HG03060 (cell line): Measurements from ENCODE around the gene HEMGN.
A peak's percentile ranks its signal among the peaks of the same experiment; 100 is the strongest.
"Not testable (repeated sequence)": the region's sequence is repeated elsewhere in the genome, so short reads cannot be mapped to it uniquely, and the experiment has no call there.

ENCODE experiments used
- ATAC-seq: cut with Tn5 transposase; IDR thresholded peaks from one replicate; pipeline ENCODE4 v1.9.1; 2021; ENCODE audit warnings: low read depth, moderate number of reproducible peaks; ENCODE audit not compliant: unreplicated experiment

Gene HEMGN, protein sequence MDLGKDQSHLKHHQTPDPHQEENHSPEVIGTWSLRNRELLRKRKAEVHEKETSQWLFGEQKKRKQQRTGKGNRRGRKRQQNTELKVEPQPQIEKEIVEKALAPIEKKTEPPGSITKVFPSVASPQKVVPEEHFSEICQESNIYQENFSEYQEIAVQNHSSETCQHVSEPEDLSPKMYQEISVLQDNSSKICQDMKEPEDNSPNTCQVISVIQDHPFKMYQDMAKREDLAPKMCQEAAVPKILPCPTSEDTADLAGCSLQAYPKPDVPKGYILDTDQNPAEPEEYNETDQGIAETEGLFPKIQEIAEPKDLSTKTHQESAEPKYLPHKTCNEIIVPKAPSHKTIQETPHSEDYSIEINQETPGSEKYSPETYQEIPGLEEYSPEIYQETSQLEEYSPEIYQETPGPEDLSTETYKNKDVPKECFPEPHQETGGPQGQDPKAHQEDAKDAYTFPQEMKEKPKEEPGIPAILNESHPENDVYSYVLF

DNA sequence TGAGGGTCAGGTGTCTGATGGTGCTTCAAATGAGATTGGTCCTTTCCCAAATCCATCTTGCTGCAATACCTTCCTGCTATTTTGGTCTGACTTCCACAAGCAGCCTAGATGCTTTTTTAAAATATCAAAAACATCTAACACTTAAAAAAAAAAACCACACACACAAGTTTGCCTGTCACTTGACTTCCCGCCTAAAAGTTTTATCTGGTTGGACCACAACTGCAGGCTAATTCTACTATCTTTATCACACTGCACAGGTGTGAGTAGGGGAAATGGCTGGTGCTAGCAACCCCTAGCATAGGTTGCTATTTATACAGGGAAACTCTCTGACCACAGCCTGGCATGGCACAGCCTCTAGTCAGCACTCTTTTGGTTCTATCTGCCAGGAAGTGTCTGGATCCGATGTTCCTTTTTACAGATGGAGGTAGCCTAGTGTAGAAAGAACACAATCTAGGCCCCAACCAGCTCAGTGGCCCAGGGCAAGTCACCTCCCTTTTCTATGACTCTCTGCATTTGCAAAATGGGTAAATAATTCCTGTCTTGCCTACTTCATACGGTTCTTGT lies at the start of gene HEMGN:
TSS of gene HEMGN (minus strand) at position 92 of the 564 bp plus-strand sequence. CDS start at position 56, 36 bp downstream.
- ATAC-seq = no peak

DNA sequence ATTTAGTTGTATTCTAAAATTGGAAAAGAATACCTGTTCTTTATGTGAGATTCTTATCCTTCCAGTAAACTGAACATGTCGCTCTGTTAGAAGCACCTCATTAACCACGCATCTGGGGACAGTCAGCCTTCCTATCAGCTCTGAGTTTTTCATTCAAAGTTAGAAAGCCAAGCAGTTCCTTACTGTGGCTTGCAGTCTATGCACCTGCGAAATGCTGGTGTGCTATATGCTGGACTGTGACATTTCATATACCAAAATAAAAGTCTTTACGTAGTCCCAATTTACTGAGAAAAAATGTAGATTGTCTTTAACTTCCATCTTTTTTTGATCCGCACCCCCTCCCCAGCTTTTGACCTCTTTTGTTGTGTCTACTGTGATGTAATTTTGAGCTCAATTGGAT lies 49.5 kb upstream of the HEMGN start:
- no peak for ATAC-seq

DNA sequence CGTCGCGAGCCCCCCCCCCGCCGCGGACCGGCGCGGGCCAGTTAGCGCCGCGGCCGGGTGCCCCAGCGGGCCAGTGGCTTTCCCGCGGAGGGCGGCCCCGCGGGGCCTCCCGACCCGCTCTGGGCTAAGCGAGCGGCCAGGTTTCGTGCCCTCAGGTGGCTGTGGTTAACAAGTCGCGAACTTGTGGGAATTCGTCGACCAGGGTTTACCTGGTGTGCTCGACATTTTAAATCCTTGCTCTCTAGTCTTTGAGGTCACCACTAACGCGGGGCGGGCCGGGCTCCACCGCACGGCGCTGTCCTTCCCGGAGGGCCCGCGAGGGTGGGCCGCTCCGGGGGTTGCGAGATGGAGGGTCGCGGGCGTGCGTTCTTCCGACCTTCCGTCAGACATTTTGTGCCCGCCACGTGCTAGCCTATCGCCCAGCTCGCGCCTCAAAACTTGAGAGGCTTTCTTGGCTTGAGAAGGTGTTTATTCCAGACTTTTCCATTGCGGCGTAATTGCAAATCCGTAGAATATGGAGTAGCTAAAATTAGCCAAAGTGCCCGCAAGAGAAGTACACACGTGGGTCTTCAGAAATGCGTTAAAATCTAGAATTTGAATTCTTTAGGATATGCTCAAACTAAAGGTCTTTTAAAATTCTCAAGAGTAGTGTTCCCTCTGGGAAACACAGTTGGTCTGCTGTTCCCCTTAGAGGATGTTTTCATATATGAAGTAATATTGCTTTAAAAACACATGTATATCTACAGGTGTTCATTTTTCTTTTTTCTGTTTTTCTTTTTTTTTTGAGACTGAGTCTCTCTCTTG lies 47.3 kb upstream of the HEMGN start:
- no peak for ATAC-seq

DNA sequence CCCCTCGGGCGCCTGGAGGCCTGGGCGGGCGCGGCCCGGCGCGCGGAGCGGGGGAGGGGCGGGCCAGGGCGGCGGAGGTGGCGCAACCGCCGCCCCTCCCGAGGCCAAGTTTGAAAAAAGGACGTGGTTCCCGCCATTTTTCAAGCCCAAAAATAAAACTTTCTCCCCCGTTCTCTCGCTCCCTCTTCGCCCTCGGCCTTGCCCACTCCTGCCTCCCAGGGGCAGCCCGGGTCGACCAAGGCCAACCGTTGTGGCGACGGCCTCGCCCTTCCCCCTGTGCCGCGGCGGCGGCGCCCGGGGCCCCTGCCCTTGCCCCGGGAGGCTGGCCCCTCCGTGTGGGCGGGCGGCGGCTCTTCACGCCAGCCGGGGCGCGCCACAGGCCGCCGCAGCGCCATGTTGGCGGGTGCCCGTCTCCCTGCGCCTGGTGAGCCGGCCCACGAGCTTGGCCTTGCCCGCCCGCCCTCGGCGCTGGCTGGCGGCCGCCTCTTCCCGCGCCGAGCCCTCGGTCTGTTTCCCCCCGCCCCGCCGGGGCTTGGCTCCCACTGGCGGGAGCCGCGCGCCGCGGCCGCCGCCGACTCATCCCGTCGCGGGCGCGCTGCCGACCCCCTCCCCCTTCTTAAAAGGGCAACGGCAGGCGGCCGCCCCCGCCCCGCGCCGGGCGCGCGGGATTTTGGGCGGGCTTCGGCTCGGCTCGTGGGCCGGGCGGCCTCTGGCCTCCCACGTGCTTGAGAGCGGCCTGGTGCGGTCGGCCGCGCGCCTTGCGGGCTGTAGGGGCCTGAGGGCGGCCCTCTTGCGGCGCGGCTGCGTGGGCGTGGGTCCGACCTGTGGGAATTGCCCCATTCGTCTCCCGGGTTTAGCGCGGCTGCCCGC lies 46.5 kb upstream of the HEMGN start:
- ATAC-seq = no peak

DNA sequence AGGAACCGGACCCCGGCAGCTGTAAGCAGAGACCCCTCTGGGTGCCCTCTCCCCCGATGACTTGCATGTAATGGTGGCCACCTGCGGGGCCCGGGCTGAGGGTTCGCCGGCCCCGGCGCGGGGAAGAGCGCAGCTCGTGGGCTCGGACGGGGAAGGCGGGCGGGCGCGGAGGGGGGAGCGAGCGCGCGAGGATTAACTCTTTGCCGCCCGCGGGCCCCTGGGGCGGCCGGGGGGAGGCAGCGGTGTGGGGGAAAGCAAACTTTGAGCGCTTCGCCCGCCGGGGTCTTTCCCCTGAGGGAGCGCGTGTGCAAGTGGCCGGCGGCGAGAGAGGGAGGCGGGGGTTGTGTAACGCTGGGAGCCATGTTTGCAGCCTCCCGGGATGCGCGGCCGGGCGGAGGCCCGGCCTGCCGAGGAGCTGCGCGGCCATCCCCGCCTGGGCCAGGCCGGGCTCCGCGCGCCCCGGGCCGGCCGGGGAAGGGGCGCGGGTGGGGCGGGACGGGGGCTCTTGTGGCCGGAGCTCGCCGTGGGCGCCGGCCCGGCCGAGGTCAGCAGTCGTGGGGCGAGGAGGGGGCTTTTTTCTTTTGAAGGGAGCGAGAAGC lies 45.7 kb upstream of the HEMGN start:
- ATAC-seq = no peak

DNA sequence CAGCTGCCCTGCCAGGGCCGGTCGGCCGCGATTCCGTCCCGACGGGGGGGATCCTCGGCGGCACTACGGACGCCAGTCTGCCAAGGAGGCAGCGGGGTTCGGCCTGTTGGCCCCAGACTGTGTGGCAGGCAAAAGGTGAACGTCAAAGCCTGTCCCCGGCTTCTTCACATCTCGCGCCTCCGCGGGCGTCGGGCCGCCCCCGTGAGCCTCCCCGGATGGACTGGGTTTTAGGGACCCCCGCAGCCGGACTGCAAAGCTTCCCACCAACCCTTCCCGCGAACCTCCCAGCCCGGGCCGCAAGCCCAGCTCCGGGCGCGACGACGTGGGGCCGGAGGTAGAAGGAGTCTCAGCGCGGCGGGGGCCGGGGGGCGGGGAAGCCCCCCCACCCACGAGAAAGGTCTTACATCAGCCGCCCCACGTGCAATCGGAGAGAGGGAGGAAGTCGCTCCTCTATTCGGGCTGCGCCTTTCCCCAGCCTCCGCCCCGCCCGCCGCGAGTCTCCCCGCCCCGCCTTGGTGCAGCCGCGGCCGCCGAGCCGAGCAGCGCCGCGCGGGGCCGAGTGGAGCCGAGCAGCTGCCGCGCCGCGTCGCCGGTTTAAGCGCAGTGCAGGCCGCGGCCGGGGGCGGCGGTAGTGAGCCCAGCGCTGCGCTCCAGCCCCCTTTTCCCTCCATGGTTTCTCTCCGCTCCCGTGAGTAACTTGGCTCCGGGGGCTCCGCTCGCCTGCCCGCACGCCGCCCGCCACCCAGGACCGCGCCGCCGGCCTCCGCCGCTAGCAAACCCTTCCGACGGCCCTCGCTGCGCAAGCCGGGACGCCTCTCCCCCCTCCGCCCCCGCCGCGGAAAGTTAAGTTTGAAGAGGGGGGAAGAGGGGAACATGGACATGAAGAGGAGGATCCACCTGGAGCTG lies 45.0 kb upstream of the HEMGN start, which contains the start of gene ANP32B:
TSS of gene ANP32B (plus strand) at position 659 of the 906 bp plus-strand sequence. CDS start at position 874, 215 bp downstream.
- ATAC-seq = peak; percentile 54

DNA sequence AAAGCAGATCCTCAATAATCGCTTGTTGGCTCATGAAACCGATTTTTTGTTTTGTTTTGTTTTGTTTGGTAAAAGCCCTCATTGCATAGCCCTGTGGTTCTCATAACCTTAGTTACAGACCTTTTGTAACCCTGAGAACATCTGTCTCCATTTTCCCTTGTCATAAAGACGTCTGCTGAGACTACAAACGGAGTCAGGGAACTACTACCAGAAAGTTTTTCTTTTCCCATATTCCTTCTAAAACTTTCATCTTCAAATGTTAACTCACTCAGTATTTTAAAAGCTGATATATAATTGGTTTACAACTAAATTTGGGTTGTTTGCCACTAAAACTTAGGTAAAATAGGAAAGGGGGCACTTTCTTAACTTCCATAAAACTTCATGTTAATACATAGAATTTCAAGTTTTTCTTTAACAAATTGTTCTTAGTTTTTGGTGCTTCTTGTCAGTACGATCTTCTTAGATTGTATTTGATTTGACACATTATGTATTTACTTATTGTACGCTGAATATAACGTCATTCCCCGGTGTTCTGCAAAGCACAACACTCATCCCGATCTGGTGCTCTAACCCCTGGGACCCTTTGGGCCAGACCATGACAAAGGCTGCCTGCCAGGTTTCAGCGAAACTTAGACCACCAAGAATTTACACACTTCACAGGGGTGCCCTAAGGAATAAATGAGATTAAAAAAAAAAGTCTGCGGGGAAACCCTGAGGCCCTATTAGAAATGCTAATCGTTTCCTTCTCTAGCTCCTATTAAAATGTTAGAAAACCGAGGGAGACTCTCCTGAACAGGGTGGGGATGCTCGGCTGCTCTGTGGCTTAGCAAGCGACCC lies 44.1 kb upstream of the HEMGN start:
- ATAC-seq = no peak

DNA sequence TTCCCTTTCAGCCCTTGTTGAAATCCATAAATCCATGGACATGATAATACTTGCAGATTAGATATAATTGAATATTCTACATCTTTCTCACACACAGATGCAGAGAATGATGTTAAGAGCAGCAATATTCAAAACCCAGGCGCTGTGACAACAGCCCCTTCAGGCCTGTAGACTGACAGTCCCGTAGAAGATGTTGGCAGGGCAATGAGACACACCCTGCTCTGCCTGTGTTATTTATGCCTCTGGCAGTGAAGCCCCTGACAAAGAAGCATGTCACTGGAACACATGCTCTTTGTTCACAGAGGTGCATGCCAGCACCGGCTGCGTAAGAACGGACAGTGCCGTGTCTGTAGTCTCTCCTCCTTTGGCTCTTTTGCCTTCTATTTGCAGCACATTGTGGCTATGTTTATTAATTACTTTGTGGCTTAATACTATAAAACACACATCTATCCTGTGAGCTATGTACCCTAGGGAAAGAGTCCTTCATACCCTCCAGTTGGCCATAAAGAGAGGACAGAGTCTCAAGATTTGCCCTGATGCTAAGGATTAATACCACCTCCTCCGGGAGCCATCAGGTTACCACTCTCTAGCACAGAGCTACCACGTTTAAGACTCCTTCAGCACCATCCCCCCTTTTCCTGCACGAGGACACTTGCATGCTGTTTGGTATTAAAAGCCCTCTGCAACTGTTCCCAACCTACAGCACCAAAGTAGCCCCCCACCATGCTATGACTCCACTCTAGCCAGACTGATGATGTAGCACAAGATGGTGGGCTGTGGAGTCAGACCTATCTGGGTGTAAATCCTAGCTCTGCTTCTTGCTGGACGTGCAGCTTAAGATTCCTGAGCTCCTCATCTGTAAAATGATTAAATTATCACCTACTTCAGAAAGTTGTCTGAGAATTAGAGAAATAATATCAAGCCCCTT lies 43.2 kb upstream of the HEMGN start:
- no peak for ATAC-seq

DNA sequence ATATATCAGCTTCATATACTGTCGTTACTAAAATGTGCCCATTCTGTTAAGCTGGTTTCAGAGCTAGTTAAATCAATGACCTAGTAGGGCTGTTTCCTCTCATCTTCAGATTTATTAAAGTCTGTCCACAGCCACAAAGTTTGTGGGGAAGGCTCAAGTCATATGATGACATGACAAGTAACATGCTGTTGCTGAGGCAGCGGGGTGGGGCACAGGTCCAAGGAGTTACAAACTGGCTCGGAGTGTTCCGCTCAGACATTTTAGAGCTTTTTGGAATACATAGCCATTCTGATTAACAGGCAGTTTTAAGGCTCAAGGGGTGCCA lies 42.5 kb upstream of the HEMGN start:
- ATAC-seq = no peak

DNA sequence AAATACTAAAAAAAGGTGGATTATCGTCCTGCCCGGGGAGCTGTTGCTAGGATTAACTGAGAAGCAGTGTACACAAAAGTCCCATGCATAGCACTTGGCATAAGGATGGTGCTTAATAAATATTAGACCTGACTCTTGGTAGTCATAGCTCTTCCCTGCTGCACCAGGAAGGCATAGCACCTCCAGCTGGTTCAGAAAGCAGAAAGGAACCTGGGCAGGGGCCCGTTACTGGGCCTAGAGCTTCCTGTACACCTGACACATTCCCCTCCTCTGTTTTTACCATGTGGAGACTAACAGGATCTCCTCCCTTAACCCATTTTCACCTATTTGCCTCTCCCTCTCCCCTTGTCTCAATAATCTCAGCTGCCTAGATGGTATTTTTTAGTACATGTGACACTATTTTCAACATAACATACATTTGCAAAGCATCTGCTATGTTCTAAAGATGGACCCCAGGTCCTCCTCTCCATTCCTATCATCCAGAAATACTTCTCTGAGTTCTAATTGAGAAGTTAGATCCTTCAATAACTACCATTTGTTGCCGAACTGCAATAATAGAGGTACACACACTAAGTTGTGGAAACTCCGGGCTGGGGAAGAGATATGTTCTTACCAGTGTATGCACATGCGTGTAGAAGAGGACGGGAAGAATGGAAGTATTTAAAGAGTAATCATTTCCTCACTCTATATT lies 42.0 kb upstream of the HEMGN start:
- no peak for ATAC-seq

DNA sequence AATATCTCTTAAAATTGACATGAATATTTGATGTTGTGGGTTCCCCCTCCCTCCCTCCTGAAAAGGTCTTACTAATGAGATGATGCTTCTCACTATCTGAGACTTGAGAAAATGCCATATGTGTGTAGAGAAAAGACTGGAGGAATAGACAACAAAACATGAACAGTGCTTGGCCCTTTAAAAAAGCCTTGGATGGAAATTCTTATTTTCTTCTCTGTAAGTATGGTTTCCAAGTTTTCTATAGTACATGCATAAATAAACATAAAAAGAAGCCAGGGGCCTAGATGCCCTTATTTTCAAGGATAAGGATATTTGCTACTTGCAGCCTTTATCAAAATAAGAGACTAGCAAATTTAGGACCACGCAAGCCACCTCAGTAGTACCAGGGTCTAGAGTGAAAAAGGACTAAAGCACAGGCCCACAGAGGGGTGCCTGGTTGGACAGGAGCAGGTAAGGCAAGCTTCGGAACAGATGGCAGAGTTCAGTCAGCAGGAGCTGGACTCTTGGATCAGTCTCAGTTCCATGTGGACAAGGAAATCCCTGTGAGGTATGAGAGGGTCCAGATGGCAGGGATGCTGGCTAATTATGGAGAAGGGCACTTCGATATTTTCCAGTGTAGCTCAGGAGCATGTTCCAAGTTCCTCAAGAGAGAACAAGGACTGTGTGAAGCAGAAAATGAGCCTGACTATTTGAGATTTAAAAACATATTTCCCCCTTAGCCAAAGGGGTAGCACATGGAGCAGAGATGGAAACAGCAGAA lies 40.6 kb upstream of the HEMGN start:
- ATAC-seq = no peak

DNA sequence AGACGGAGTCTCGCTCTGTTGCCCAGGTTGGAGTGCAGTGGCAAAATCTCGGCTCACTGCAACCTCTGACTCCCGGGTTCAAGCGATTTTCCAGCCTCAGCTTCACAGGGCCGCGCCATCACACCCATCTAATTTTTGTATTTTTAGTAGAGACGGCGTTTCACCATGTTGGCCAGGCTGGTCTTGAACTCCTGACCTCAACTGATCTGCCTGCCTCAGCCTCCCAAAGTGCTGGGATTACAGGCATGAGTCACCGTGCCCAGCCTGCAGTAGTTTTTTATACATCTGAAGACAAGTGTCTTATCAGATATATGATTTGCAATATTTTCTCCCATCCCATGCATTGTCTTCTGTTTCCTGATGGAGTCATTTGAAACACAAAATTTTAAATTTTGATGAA lies 38.7 kb upstream of the HEMGN start:
- ATAC-seq = not testable (repeated sequence)

DNA sequence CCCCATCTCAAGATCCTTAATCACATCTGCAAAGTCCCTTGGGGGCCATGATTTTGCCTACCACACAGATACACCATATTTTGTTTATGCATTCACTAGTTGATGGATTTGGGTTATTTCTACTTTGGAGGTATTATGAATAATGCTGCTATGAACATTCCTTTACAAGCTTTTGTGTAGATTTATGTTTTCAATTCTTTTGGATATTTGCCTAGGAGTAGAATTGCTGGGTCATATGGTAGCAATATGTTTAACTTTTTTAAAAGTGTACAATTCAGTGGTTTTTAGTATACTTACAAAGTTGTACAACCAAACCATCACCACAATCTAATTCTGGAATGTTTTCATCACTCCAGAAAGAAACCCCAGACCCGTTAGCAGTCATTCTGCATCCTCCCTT lies 37.4 kb upstream of the HEMGN start:
- ATAC-seq = no peak

DNA sequence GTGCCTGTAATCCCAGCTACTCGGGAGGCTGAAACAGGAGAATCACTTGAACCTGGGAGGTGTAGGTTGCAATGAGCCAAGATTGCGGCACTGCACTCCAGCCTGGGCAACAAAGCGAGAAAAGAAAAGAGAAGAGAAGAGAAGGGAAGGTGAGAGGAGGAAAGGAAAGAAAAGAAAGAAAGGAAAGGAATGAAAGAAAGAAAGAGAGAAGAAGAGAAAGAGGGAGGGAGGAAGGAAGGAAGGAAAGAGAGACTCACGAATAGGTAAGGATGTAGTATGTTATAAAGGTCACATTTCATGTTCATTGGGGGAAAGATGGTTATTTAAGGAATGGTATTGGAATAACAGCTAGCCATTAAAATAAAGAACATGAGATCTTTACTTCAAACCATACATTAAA lies 34.8 kb upstream of the HEMGN start:
- ATAC-seq = no peak

DNA sequence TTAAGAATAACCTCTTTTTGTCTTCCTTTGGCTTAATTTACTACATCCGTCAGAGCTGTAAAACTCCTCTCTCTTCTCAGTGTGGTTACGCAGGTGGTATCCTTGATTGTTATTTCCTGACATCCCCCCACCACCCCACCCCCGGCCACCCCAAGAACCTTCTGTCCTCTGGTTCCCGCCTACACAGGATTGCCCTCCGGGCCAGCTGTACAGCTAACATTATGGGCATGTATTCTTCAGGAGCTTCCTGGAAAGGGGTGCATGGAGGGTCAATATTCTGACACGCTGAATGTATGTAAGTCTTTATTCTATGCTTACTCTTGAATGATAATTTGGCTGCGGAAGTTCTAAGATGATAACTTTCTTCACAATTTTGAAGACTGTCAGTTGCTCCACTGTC lies 32.2 kb upstream of the HEMGN start:
- no peak for ATAC-seq

DNA sequence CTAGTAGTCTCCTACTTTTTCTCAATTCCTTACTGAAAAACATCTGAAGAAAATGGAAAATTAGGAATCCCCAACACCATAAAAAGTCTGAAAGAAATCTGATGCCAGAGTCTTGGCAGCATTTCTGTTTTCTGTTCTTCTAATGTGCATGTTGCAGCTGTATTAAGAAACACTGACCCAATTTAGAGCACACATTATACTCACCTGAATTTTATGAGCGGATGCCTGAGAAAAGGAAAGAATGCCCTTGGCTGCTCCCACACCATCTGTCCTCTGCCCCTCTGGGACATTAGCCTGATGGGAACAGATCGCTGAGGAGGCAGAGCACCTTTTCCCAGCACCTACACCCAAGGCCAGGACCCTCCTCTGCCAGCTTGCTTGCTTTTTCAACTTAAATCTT lies 31.0 kb upstream of the HEMGN start:
- no peak for ATAC-seq
